ENCODE measurements around the gene SNX32. TPM values are rescaled to one million over a fixed set of nuclear protein-coding genes. Genes with fewer than 3 reads are reported as not detected.

Gene SNX32
- total and polyA plus RNA-seq, 2 of the 13 experiments (the other 11 are each of a cell fraction or from before 2014, with no cell fraction given): 0.09 to 0.34 TPM

DNA sequence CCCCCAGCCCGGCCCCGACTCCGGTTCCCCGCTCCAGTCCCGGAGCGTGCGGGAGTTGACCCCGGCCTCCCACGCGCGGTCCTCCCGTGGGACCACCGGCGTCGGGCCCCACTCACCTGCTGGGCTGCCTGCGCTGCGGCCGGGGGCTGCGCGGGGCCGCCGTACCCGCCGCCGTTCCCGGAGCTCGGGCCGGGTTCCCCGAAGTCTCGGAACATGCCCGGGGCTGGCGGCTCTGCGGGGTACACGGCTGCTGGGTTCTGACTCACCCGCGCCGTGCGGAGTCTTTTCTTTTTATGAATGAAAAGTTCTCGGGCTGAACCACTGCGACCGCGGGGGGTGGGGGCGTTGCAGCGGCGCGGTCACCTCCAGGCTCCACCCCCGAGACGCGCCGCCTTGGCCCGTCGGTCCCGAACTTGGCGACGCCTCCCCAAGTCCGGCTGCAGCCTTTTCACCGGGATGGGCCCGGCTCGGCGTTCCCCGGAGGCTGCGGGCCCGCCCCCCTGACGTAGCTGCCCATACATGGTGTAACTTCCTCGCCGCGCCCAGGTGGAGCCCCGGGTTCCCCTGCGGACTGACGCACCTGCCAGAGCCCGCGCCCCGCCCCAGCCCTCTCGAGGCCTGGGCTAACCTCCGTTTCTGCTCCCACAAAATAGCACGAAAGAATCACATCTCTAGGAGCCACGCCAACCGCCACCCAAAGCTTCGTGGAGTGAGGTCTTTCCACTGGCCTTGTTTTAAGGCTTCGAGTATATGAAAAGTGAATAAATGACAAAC is 66.5 kb downstream of the SNX32 start, which contains the start of gene FOSL1 (continued):
- TF ChIP-seq, protein P1, sequence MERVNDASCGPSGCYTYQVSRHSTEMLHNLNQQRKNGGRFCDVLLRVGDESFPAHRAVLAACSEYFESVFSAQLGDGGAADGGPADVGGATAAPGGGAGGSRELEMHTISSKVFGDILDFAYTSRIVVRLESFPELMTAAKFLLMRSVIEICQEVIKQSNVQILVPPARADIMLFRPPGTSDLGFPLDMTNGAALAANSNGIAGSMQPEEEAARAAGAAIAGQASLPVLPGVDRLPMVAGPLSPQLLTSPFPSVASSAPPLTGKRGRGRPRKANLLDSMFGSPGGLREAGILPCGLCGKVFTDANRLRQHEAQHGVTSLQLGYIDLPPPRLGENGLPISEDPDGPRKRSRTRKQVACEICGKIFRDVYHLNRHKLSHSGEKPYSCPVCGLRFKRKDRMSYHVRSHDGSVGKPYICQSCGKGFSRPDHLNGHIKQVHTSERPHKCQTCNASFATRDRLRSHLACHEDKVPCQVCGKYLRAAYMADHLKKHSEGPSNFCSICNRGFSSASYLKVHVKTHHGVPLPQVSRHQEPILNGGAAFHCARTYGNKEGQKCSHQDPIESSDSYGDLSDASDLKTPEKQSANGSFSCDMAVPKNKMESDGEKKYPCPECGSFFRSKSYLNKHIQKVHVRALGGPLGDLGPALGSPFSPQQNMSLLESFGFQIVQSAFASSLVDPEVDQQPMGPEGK (CRISPR knock-in tag; IDR thresholded peaks at IDR 0.05): peak; percentile 79
- no peak for TF ChIP-seq ZNF850 (CRISPR knock-in tag; conservative IDR thresholded peaks at IDR 0.05)
- no peak for TF ChIP-seq ZNF564 (CRISPR knock-in tag; IDR thresholded peaks at IDR 0.05)
- TF ChIP-seq ZNF780A (CRISPR knock-in tag; IDR thresholded peaks at IDR 0.05): no peak
- TF ChIP-seq FOSL2 (CRISPR knock-in tag; IDR thresholded peaks at IDR 0.05): peak; percentile 83
- TF ChIP-seq ZNF207 (IDR thresholded peaks at IDR 0.05; ENCODE audit: borderline replicate concordance): no peak
- TF ChIP-seq RXRB (CRISPR knock-in tag; IDR thresholded peaks at IDR 0.05; ENCODE audit: borderline replicate concordance): peak; percentile 53; the same call in 1 of the 2 replicates
- TF ChIP-seq, protein P2, sequence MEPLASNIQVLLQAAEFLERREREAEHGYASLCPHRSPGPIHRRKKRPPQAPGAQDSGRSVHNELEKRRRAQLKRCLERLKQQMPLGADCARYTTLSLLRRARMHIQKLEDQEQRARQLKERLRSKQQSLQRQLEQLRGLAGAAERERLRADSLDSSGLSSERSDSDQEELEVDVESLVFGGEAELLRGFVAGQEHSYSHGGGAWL (CRISPR knock-in tag; IDR thresholded peaks at IDR 0.05): peak; percentile 25; the same call in 1 of the 2 replicates

DNA sequence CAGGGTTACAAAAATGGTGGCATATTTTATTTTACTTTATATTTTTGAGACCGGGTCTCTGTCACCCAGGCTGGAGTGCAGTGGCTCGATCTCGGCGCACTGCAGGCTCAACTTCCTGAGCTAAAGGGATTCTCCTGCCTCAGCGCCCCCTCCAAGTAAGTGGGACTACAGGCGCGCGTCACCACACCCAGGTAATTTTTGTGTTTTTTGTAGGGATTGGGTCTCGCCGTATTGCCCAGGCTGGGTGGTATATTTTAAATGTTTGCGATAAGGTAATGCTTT is 67.1 kb downstream of the SNX32 start:
- DNase-seq (ENCODE audit: low spot score) (no peak), FAIRE-seq (no peak), ATAC-seq (no peak)
- Histone ChIP-seq H2AFZ (ENCODE audit: low read length) (no peak overlapping the region), H3K36me3 (replicated peaks in 1 of 2; ENCODE audit: control insufficient read depth in 1 of 2, insufficient read depth in 2 of 2, low read length in 2 of 2) (peaks cover 6 to 12% of the 10 kb centered on the region in 2 experiments; a peak in 4 of 5 replicates), H3K79me2 (ENCODE audit: insufficient read depth, low read length) (peaks cover 28% of the 10 kb centered on the region), H3K4me2 (ENCODE audit: low read depth, low read length) (peak overlapping the region; percentile 93), H3K9me3 (ENCODE audit: low read length) (no peaks in the 10 kb centered on the region), H3K9ac (ENCODE audit: insufficient read depth, low read depth, low read length) (no peak overlapping the region), H3K4me3 (replicated peaks in 1 of 3; ENCODE audit: insufficient read depth in 1 of 3, low read depth in 2 of 3, low read length in 3 of 3) (no peak overlapping the region; a peak in 1 of 6 replicates), H3K27me3 (ENCODE audit: control insufficient read depth in 1 of 2, insufficient read depth in 2 of 2, low read length in 2 of 2) (no peaks in the 10 kb centered on the region; a peak in 1 of 5 replicates), H3K4me1 (ENCODE audit: insufficient read depth, low read length) (peaks cover 55% of the 10 kb centered on the region), H4K20me1 (ENCODE audit: insufficient read depth, low read length) (no peaks in the 10 kb centered on the region), H3K27ac (ENCODE audit: extremely low read length, insufficient read depth, low read length) (no peak overlapping the region)
- in situ Hi-C loops (cut with HindIII; ENCODE audit: extremely low pct_ligation_motif_present, low pct_unique_long_range_greater_than_20kb): no loop called here
- TSS peak; percentile 71 for BruUV-seq (replicated peaks)
- POLR2A ChIA-PET: interaction anchor here (1.0 to 6.2 kb wide), 7 partner anchors 8 to 46 kb away, joined by 3 to 95 read pairs (median 6); partner anchors contain the start of genes C11orf68, CCDC85B, CFL1 and FIBP
- intact Hi-C loops (cut with micrococcal nuclease; ENCODE audit: unreplicated experiment): no loop called here
- TF ChIP-seq SRY (CRISPR knock-in tag; IDR thresholded peaks at IDR 0.05): 0 out of 2 replicates have a peak, but pooled peaks have one; percentile 3
- TF ChIP-seq ZNF430 (CRISPR knock-in tag; IDR thresholded peaks at IDR 0.05): no peak
- 77% methylated on average over 11 of the region's 11 CpGs for WGBS (ENCODE audit: low lambda C conversion rate)
- CTCF ChIA-PET (ENCODE audit: low intra/inter-chr PET ratio, low total read pairs): interaction anchor here (1.6 kb wide), 1 partner anchor 16 kb away, joined by 3 read pairs; no protein-coding TSS in a partner anchor
